Central memory CD8-positive, alpha-beta T cell (primary cell): ENCODE results near the gene R3HDM2.
"Not testable (repeated sequence)": the region's sequence is repeated elsewhere in the genome, so short reads cannot be mapped to it uniquely, and the experiment has no call there.

Source experiments
- ATAC-seq: fragments of 150-1000 bp; cut with Tn5 transposase; replicated peaks from 2 replicates; pipeline ENCODE4 v1.10.0; 2022; ENCODE audit warnings: mild to moderate bottlenecking, moderate FRiP score, moderate number of reproducible peaks; ENCODE audit not compliant: poor library complexity, severe bottlenecking; ENCODE audit errors: extremely low read depth
- DNase-seq, 2 donors: peaks; one replicate each; pipeline ENCODE4 v3.0.0; 2021; ENCODE audit warnings: low spot score in 2 of 2
- H3K27ac Mint-ChIP-seq: one replicate; pipeline ENCODE4 v1.8.0; 2022; ENCODE audit warnings: low read depth, mild to moderate bottlenecking, moderate library complexity, mixed read lengths
- H3K27me3 Mint-ChIP-seq: one replicate; pipeline ENCODE4 v1.8.0; 2022; ENCODE audit warnings: mixed read lengths
- H3K36me3 Mint-ChIP-seq: one replicate; pipeline ENCODE4 v1.8.0; 2022; ENCODE audit warnings: mild to moderate bottlenecking, moderate library complexity, mixed read lengths; ENCODE audit not compliant: insufficient read depth
- H3K4me1 Mint-ChIP-seq: one replicate; pipeline ENCODE4 v1.8.0; 2022; ENCODE audit warnings: mixed read lengths
- H3K4me3 Mint-ChIP-seq: one replicate; pipeline ENCODE4 v1.8.0; 2022; ENCODE audit warnings: mild to moderate bottlenecking, moderate library complexity, mixed read lengths
- H3K9me3 Mint-ChIP-seq: one replicate; pipeline ENCODE4 v1.8.0; 2022; ENCODE audit warnings: mixed read lengths

Gene R3HDM2

GRCh38 chr12:57312287-57312686, 118.6 kb downstream of the R3HDM2 start:
- peaks cover 31% of the 10 kb centered on the region for H3K36me3 Mint-ChIP-seq
- not testable (repeated sequence) for H3K4me1 Mint-ChIP-seq, H3K4me3 Mint-ChIP-seq, H3K27me3 Mint-ChIP-seq, DNase-seq, H3K9me3 Mint-ChIP-seq, H3K27ac Mint-ChIP-seq, ATAC-seq

DNA sequence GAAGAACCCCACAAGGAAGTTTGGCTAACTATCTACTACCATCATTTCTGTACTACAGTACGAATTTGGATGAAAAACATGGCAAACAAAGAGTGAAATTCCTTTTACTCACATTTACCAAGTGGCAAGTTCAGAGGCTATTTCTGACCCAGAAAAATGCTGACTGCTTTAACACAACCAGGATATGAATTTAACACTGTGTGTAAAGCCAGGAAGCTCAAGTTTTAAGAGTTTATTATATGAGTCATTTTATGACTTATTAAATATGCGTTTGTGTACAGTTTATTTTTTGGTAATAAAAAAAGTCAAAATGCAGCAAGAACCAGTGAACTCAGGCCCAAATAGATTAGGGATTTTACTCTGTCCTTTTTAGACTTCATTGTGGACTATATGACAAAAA, 121.4 kb downstream of the R3HDM2 start:
- ATAC-seq (no peak), DNase-seq (no peak)
- Mint-ChIP-seq H3K9me3 (no peaks in the 10 kb centered on the region), H3K4me1 (no peaks in the 10 kb centered on the region), H3K27ac (no peak overlapping the region), H3K36me3 (peaks cover 36% of the 10 kb centered on the region), H3K27me3 (no peaks in the 10 kb centered on the region), H3K4me3 (no peak overlapping the region)

GRCh38 chr12:57300961-57301584, 129.8 kb downstream of the R3HDM2 start:
- no peak for DNase-seq

DNA sequence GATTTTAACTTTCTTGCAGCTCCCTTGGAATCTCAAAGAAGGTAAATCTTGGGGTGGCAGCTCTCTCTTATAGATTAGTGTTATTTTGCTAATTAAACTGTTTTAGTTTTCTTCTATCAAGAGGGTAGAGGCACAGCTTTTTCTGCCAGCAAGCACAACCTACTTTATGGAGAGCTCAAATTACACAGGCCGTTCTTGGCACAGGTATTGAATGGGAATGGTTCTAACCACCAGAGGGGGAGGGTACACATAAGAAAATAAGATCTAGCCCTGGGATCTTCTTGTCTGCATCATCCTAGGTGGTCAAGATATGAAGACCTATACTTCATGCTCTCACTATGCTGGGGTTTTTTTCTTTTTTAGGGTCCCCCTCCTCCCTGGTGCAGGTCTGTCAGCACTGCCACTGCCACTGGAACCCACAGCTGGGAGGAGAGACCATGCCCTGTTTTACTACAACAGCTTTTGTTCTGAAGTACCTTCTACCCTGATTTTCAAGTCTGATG, 131.3 kb downstream of the R3HDM2 start:
- H3K27ac Mint-ChIP-seq: no peak overlapping the region
- H3K9me3 Mint-ChIP-seq: no peaks in the 10 kb centered on the region
- H3K4me3 Mint-ChIP-seq: no peak overlapping the region
- H3K4me1 Mint-ChIP-seq: no peaks in the 10 kb centered on the region
- no peak for DNase-seq
- H3K36me3 Mint-ChIP-seq: peaks cover 60% of the 10 kb centered on the region
- H3K27me3 Mint-ChIP-seq: no peaks in the 10 kb centered on the region
- no peak for ATAC-seq

More at GRCh38 chr12:57300961-57301584, 129.8 kb downstream of the R3HDM2 start:
- ATAC-seq: no peak
- H3K4me1 Mint-ChIP-seq: no peaks in the 10 kb centered on the region
- no peak overlapping the region for H3K27ac Mint-ChIP-seq
- no peaks in the 10 kb centered on the region for H3K27me3 Mint-ChIP-seq
- peaks cover 60% of the 10 kb centered on the region for H3K36me3 Mint-ChIP-seq
- H3K4me3 Mint-ChIP-seq: no peak overlapping the region
- no peaks in the 10 kb centered on the region for H3K9me3 Mint-ChIP-seq

DNA sequence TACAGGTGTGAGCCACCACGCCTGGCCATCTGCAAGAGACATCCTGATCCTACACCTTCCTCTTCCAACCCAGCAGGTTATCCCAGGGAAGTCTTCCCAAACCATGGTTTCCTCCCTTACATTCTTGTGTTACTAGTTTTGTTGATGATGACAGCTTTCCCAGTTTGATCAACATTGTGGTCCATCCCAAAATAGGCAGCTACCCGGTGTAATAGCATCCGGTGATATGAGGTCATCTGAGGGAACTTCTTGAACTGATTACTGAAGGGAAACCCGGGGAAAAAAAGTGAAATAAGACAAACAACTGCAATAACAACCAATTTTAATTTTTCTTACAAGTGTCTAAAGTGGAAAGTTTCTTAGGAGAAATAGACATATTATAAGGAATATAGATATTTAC, 134.6 kb downstream of the R3HDM2 start:
- ATAC-seq (no peak), DNase-seq (no peak)
- H3K4me3 Mint-ChIP-seq: no peak overlapping the region
- no peaks in the 10 kb centered on the region for H3K27me3 Mint-ChIP-seq
- no peaks in the 10 kb centered on the region for H3K9me3 Mint-ChIP-seq
- H3K27ac Mint-ChIP-seq: no peak overlapping the region
- no peaks in the 10 kb centered on the region for H3K4me1 Mint-ChIP-seq
- peaks cover 51% of the 10 kb centered on the region for H3K36me3 Mint-ChIP-seq

GRCh38 chr12:57282073-57282472, 148.8 kb downstream of the R3HDM2 start:
- ATAC-seq, H3K9me3 Mint-ChIP-seq, DNase-seq, H3K4me3 Mint-ChIP-seq, H3K27me3 Mint-ChIP-seq: not testable (repeated sequence)
- Mint-ChIP-seq H3K4me1 (peaks cover 12% of the 10 kb centered on the region), H3K27ac (peak overlapping the region; percentile 50), H3K36me3 (peaks cover 63% of the 10 kb centered on the region)

DNA sequence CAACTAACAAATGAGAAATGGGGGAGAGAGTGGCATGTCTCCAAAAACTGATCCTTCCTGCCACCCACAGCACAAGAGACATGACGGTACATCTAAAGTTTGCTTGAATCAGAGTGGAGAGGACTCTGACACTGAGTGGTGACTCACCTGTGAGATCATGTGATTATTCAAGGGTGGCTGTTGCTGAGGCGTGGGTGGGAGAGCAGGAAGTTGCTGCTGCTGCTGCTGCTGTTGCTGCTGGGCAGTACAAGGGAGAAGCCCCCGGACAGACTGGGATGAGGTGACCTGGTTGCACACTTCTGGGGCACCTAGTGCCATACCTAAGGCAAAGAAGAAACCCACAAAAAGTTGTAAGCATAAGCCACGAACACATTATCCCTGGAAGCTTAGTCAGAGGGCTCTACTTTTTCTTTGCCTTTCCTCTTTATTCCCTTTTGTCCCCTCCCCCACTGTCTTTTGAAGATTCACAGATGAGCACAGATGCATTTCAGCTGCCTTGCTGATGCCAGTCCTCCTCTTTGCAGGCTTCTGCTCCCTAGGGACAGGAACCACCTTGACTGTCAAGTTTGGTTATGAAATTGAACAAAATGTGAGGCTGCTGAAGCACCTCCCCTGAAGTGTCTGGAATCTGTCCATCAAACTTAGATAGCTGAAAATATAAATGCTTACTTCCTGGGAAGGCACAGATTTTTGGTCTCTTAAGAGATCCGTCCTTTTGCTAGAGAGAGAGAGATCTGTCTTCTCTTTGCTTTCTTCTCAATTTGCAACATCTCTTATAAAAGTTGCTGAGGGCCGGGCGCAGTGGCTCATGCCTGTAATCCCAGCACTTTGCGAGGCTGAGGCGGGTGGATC, 150.4 kb downstream of the R3HDM2 start:
- peaks cover 12% of the 10 kb centered on the region for H3K4me1 Mint-ChIP-seq
- H3K36me3 Mint-ChIP-seq: peaks cover 66% of the 10 kb centered on the region
- peak overlapping the region; percentile 70 for H3K27ac Mint-ChIP-seq
- peak; percentile 100 for ATAC-seq
- H3K9me3 Mint-ChIP-seq: no peaks in the 10 kb centered on the region
- DNase-seq: peak; percentile 18 to 32
- no peaks in the 10 kb centered on the region for H3K27me3 Mint-ChIP-seq
- peak overlapping the region; percentile 26 for H3K4me3 Mint-ChIP-seq

DNA sequence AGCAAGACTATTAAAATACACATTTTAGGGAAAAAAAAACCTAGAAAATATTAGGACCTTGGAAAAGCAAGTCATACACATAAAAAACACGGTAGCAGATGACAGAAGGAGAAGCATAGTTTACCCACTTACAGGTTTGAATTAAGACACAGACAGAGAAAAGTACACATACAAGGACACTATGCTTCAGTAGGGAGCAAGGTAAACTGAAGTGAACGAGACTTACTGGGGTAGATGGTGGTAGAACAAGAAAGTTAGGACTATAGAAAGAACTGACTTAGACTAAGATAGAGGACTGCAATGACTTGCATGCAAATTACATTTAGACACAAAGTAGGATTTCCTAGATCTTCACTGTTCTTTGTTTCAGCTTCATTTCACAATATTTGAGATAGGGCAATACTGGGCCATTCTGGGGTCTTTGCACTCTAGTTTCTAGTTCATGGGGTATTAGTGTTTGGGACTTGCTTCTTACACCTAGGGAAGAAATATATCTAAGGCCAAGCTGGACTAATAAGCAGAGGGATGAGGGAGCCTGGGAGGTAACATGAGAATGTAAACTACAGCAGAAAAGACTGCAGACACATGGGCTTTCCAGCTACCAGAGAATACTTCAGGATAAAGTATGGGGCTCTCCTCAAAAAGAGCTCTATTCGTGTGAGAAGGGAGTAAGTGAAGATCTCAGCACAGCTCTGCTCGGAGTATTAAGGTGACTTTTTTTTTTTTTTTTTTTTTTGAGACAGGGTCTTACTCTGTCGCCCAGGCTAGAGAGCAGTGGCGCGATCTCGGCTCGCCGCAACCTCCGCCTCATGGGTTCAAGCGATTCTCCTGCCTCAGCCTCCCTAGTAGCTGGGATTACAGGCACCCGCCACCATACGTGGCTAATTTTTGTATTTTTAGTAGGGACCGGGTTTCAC, 152.1 kb downstream of the R3HDM2 start:
- Mint-ChIP-seq H3K27me3 (no peaks in the 10 kb centered on the region), H3K36me3 (peaks cover 66% of the 10 kb centered on the region)

GRCh38 chr12:57276935-57277563, 153.8 kb downstream of the R3HDM2 start:
- Mint-ChIP-seq H3K36me3 (peaks cover 61% of the 10 kb centered on the region), H3K4me3 (no peak overlapping the region), H3K27ac (no peak overlapping the region), H3K9me3 (no peaks in the 10 kb centered on the region), H3K27me3 (no peaks in the 10 kb centered on the region), H3K4me1 (peaks cover 12% of the 10 kb centered on the region)
- ATAC-seq (no peak), DNase-seq (no peak)

More for the DNA sequence above, 152.1 kb downstream of the R3HDM2 start:
- no peaks in the 10 kb centered on the region for H3K9me3 Mint-ChIP-seq
- peak overlapping the region; percentile 11 for H3K27ac Mint-ChIP-seq
- H3K4me1 Mint-ChIP-seq: peaks cover 12% of the 10 kb centered on the region
- H3K4me3 Mint-ChIP-seq: no peak overlapping the region
- ATAC-seq: no peak
- no peak for DNase-seq

- DNase-seq, H3K27ac Mint-ChIP-seq, H3K4me3 Mint-ChIP-seq, H3K27me3 Mint-ChIP-seq, H3K9me3 Mint-ChIP-seq, ATAC-seq: not testable (repeated sequence)
- Mint-ChIP-seq H3K4me1 (peaks cover 12% of the 10 kb centered on the region), H3K36me3 (peaks cover 54% of the 10 kb centered on the region)
These were observed 154.6 kb downstream of the R3HDM2 start for GRCh38 chr12:57276233-57276632.

GRCh38 chr12:57273516-57273915, 157.3 kb downstream of the R3HDM2 start:
- Mint-ChIP-seq H3K9me3 (no peaks in the 10 kb centered on the region), H3K4me1 (no peaks in the 10 kb centered on the region), H3K4me3 (no peak overlapping the region), H3K27me3 (no peaks in the 10 kb centered on the region), H3K36me3 (peaks cover 43% of the 10 kb centered on the region), H3K27ac (no peak overlapping the region)
- DNase-seq (no peak), ATAC-seq (no peak)
